Muscle of leg (tissue), 11 donors: ENCODE data around the gene LAPTM5. TPM values are rescaled to one million over a fixed set of nuclear protein-coding genes. Genes with fewer than 3 reads are reported as not detected.
"Not testable (repeated sequence)": the region's sequence is repeated elsewhere in the genome, so short reads cannot be mapped to it uniquely, and the experiment has no call there.

Experiments
- DNase-seq: peaks from one replicate; pipeline ENCODE4 v3.0.0; 2013
- H3K27ac ChIP-seq: one replicate; pipeline ENCODE4 v1.5.1; 2013; ENCODE audit warnings: mild to moderate bottlenecking, low read length, control low read depth
- H3K27me3 ChIP-seq: one replicate; pipeline ENCODE4 v1.6.1; 2013; ENCODE audit warnings: low read length; ENCODE audit not compliant: control insufficient read depth, insufficient read depth
- H3K36me3 ChIP-seq: one replicate; pipeline ENCODE4 v1.6.1; 2013; ENCODE audit warnings: low read length; ENCODE audit not compliant: control insufficient read depth, insufficient read depth
- H3K4me1 ChIP-seq: one replicate; pipeline ENCODE4 v1.6.1; 2013; ENCODE audit warnings: low read length; ENCODE audit not compliant: control insufficient read depth, insufficient read depth
- H3K4me3 ChIP-seq: one replicate; pipeline ENCODE4 v1.5.1; 2013; ENCODE audit warnings: low read length, control low read depth
- H3K9me3 ChIP-seq: replicated peaks from 2 replicates; pipeline ENCODE4 v1.6.1; 2013; ENCODE audit warnings: low read depth, low read length; ENCODE audit not compliant: control insufficient read depth
- WGBS: methylation state at CpG from one replicate; pipeline ENCODE4 v1.1.5; 2013; ENCODE audit warnings: missing lambda C conversion rate; ENCODE audit not compliant: insufficient coverage; 5-methylcytosine and 5-hydroxymethylcytosine counted together
- polyA plus RNA-seq, 8 donors: library from polyadenylated mRNA; unstranded; fragments of 120-200 nt; gene quantifications; one replicate each; pipeline versions ENCODE4 v1.2.1 to v1.2.3, GENCODE V29; 2013; ENCODE audit warnings: inconsistent platforms in 1 of 8, low replicate concordance in 1 of 8; ENCODE audit not compliant: insufficient read length in 8 of 8, insufficient read depth in 1 of 8
- total RNA-seq: library from RNA; stranded (reverse); fragments of 120-200 nt; gene quantifications from one replicate; pipeline ENCODE4 v1.2.4, GENCODE V29; 2013

The LAPTM5 gene
- total and polyA plus RNA-seq, 9 donors, result 5.6 to 22.9 (median 17.6) TPM

DNA sequence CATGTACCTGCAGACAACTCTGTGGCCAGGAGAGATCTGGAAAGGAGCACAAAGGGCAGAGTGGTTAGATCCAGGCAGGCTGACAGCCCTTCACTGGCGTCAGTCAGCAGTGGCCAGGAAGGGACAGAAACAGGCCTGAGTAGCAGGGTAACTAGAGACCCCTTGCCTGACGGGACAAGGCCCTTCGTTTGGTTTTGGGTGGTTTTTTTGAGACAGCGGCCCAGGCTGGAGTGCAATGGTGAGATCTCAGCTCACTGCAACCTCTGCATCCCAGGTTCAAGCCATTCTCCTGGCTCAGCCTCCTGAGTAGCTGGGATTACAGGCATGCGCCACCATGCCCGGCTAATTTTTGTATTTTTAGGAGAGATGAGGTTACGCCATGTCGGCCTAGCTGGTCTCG lies 69.1 kb downstream of the LAPTM5 start:
- not testable (repeated sequence) for H3K9me3 ChIP-seq, H3K36me3 ChIP-seq, H3K27ac ChIP-seq, DNase-seq, H3K4me3 ChIP-seq
- H3K27me3 ChIP-seq, result peaks cover 52% of the 10 kb centered on the region
- H3K4me1 ChIP-seq, result peaks cover 14% of the 10 kb centered on the region
- WGBS, result 92% methylated on average over 7 of the region's 9 CpGs

DNA sequence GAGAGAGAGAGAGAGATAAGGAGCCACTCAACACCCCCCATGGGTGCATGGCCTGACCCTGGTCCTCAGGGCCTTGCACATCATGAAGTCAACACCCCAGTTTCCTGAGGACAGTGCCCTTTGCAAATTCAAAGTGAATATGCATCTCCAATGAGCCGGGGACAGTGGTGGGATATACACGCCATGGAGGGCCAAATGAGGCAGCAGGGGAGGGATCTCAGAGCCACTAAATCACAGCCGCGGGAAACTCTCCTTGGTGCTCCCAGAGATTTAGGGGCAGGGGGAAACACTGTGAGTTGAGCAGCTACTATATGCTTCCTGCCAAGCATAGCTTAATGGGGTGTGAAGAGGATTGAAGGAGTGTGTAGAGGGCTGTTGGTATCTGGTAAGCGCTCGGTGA lies 69.7 kb downstream of the LAPTM5 start:
- H3K27me3 ChIP-seq, result peaks cover 55% of the 10 kb centered on the region
- no peak overlapping the region for H3K27ac ChIP-seq
- no peaks in the 10 kb centered on the region for H3K36me3 ChIP-seq
- no peak overlapping the region for H3K4me3 ChIP-seq
- H3K9me3 ChIP-seq, result no peaks in the 10 kb centered on the region
- peaks cover 14% of the 10 kb centered on the region for H3K4me1 ChIP-seq
- no peak for DNase-seq
- 87% methylated on average over 4 of the region's 6 CpGs for WGBS

DNA sequence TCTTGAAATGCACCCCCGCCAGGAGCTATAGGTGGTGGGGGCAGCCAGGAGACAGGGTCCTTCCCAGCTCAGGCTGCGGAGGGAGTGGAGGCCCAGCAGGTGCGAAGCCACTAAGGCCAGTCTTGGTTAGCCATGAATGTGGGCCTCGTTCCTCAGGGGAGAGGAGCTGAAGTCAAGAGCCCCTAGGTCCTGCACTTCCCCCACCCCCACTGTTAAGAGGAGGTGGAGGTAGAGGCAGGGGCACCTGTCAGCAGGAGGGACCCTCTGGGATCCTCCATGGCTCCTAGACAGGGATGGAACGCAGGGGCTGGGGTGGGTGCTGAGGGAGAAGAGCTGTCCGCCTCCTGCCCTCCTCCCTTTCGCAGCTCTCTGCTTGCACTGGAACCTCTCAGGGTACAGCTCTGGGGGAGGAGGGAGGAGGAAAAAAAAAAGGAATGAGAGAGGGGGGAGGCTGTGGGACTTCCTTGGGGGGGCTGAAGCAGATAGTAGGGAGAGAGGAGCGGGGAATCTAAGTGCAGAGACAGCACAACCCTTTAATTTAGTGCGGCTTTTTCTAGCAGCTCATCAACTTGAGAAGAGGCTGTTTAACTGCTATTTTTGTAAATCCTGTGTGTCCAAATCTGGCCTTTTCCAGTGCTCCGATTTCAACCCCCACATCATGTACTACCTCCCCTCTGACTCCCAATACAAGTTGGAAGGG lies 71.2 kb downstream of the LAPTM5 start:
- peaks cover 14% of the 10 kb centered on the region for H3K4me1 ChIP-seq
- H3K36me3 ChIP-seq, result no peaks in the 10 kb centered on the region
- no peak overlapping the region for H3K4me3 ChIP-seq
- H3K27ac ChIP-seq, result no peak overlapping the region
- peak; percentile 40 for DNase-seq
- H3K27me3 ChIP-seq, result peaks cover 64% of the 10 kb centered on the region
- WGBS, result 0% methylated on average over 2 of the region's 10 CpGs
- no peaks in the 10 kb centered on the region for H3K9me3 ChIP-seq

DNA sequence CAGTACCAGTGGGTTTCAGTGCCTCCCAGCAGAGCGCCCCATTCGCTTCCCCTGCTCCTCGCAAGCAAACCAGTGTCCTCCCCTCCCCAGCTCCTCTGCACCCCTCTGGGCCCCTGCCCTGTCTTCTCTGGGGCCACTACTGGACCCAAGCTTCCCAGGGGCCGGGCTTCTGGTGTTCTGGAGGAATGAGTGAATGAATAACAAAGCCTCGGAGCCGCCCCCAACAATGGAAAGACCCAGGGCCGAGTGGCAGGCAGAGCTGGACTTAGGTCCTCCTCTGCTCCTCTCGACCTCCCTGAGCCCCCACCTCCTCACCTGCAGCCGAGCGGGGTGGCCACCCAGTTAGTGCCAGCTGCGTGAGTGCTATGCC lies 71.8 kb downstream of the LAPTM5 start:
- DNase-seq, result no peak
- Histone ChIP-seq H3K9me3 (no peaks in the 10 kb centered on the region), H3K27ac (no peak overlapping the region), H3K4me1 (peaks cover 14% of the 10 kb centered on the region), H3K27me3 (peaks cover 64% of the 10 kb centered on the region), H3K36me3 (no peaks in the 10 kb centered on the region), H3K4me3 (no peak overlapping the region)
- 25% methylated on average over 5 of the region's 11 CpGs for WGBS

DNA sequence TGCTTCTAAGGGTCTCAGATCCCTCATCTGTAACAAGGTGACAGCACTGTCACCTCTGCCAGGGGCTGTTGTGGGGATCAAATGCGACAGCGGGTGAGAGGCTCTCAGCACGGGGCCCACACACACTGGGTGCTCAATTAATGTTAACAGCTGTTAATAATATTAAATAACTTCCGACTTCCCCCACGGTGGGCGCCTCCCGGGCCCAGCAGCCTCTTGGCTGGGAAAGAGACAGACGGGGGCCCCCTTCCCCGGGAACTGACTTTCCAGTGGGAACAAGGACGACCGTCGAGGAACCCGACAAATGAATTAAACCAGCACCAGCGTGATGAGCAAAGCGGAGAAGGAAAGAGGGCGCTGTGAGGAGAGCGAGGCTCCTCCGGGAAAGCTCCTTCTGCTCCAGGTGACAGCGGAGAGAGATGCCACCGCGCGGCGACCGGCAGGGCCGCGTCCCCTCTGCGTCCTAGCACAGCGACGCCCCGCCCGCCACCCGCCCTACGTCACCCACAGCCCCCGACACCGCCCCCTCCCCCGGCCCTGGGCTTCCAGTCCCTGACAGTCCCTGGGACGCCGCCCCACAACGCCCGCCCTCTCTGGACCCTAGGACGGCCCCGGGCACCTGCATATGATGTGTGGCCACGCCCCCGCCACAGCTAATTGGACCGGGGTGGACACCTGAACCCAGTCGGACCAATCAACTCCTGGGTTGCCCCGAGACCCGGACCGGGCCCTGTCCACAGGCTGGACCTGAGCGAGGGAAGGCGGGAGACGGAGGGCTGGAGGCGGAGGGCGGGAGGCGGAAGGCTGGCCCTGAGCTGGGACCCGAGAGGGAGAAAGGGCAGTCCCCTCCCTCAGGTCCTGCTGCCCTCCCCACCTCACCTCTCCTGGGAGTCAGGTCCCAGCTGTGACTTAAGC lies 72.4 kb downstream of the LAPTM5 start:
- Histone ChIP-seq H3K4me1 (peaks cover 10% of the 10 kb centered on the region), H3K27ac (no peak overlapping the region), H3K36me3 (no peaks in the 10 kb centered on the region), H3K27me3 (peaks cover 64% of the 10 kb centered on the region), H3K4me3 (no peak overlapping the region), H3K9me3 (peaks cover under 1% of the 10 kb centered on the region)
- 1% methylated on average over 37 of the region's 56 CpGs for WGBS
- DNase-seq, result no peak

DNA sequence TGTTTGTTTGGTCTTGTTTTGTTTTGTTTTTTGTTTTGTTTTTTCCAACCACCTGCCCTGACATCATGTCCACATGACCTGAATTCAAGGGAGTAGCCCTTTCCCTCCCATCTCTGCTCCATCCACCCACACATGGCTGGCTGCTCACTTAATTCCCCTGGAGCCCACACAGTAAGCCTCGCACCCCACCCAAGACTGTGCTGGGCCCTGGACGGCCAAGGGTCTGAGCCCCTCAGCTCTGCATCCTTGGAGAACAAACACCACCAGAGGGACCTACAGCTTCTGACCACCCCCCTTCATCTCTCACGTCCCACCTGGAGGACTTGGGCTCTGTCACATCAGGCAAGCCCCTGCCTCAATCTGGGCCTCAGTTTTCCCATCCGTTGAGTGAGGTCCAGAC lies 73.3 kb downstream of the LAPTM5 start:
- peaks cover 59% of the 10 kb centered on the region for H3K27me3 ChIP-seq

DNA sequence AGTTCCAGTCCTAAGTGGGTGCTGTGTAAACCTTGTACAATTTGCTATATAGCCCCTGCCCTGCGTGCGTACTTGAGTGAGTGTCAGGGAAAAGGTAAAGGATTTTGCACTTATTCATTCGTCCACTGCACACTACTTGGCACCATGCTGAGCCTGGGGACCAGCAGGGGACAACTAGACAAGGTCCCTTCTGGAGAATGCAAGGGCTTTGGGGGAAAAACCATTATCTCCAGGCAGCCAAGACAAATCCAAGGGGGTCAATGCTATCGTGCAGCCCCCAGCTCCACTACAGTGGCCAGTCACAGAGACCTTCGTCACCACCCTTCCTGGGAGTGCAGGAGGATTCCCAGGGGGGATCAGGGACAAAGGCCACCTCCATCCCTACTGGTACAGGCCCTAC lies 73.9 kb downstream of the LAPTM5 start:
- WGBS, result 67% methylated on average over 3 of the region's 5 CpGs
- DNase-seq, result no peak
- H3K4me3 ChIP-seq, result no peak overlapping the region
- H3K27ac ChIP-seq, result no peak overlapping the region
- H3K27me3 ChIP-seq, result peaks cover 58% of the 10 kb centered on the region
- peaks cover 9% of the 10 kb centered on the region for H3K4me1 ChIP-seq
- H3K9me3 ChIP-seq, result peaks cover 3% of the 10 kb centered on the region
- H3K36me3 ChIP-seq, result no peaks in the 10 kb centered on the region

More for the DNA sequence above, 73.3 kb downstream of the LAPTM5 start:
- Histone ChIP-seq H3K4me1 (peaks cover 9% of the 10 kb centered on the region), H3K9me3 (peaks cover 3% of the 10 kb centered on the region), H3K4me3 (no peak overlapping the region), H3K36me3 (no peaks in the 10 kb centered on the region), H3K27ac (no peak overlapping the region)
- no peak for DNase-seq
- whole genome bisulfite sequencing, result 68% methylated on average over 4 of the region's 4 CpGs

Other genes starting within 250 kb of the LAPTM5 start
- 0.71 TPM for gene MATN1, start 34.2 kb downstream of the LAPTM5 start, total RNA-seq
- 1 to 10 TPM in 4 of 8 donors, under 1 TPM in 4; 0.77 to 2.1 (median 1.0) TPM for gene MATN1, start 34.2 kb downstream of the LAPTM5 start, polyA plus RNA-seq
- gene SDC3, start 151.0 kb upstream of the LAPTM5 start, total RNA-seq, result 21.9 TPM
- 10 to 100 TPM; 34.7 to 65.8 (median 46.3) TPM for gene SDC3, start 151.0 kb upstream of the LAPTM5 start, polyA plus RNA-seq